BLaER1 (cell line): Measurements from ENCODE around the gene OR4N2.
"Not testable (repeated sequence)": the region's sequence is repeated elsewhere in the genome, so short reads cannot be mapped to it uniquely, and the experiment has no call there.

Experiments used
- H3K27ac ChIP-seq: shearing (Covaris generic); formaldehyde crosslinking; 2 replicates; pipeline ENCODE4 v1.8.1; 2022
- H3K27me3 ChIP-seq: shearing (Covaris generic); formaldehyde crosslinking; 2 replicates; pipeline ENCODE4 v1.8.1; 2022
- H3K36me3 ChIP-seq: shearing (Covaris generic); formaldehyde crosslinking; 2 replicates; pipeline ENCODE4 v1.8.1; 2022
- H3K4me1 ChIP-seq: shearing (Covaris generic); formaldehyde crosslinking; 2 replicates; pipeline ENCODE4 v1.8.1; 2022
- H3K4me2 ChIP-seq: shearing (Covaris generic); formaldehyde crosslinking; 2 replicates; pipeline ENCODE4 v1.8.1; 2022
- H3K4me3 ChIP-seq: shearing (Covaris generic); formaldehyde crosslinking; 2 replicates; pipeline ENCODE4 v1.8.1; 2022
- H3K9ac ChIP-seq: shearing (Covaris generic); formaldehyde crosslinking; 2 replicates; pipeline ENCODE4 v1.8.1; 2022
- H3K9me3 ChIP-seq: shearing (Covaris generic); formaldehyde crosslinking; 2 replicates; pipeline ENCODE4 v1.8.1; 2022
- H4K20me1 ChIP-seq: shearing (Covaris generic); formaldehyde crosslinking; 2 replicates; pipeline ENCODE4 v1.8.1; 2022
- Cebpa-rat ChIP-seq: shearing (Covaris generic); IDR thresholded peaks from 2 replicates; pipeline ENCODE4 v1.8.1; 2022

Gene OR4N2, protein sequence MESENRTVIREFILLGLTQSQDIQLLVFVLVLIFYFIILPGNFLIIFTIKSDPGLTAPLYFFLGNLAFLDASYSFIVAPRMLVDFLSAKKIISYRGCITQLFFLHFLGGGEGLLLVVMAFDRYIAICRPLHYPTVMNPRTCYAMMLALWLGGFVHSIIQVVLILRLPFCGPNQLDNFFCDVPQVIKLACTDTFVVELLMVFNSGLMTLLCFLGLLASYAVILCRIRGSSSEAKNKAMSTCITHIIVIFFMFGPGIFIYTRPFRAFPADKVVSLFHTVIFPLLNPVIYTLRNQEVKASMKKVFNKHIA

DNA sequence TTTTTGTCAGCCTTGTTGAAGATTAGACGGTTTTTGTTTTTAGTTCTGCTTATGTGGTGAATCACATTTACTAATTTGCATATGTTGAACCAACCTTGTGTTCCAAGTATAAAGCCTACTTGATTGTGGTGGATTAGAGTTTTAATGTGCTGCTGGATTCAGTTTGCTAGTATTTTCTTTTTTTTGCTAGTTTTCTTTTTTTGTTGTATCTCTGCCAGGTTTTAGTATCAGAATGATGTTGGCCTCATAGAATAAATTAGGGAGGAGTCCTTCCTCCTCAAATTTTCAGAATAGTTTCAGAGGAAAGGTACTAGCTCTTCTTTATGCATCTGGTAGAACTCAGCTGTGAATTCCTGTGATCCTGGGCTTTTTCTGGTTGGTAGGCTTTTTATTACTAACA lies at the start of gene OR4N2:
TSS of gene OR4N2 (plus strand) at position 301 of the 400 bp plus-strand sequence. CDS start 23,679 bp downstream, outside the sequence.
- not testable (repeated sequence) for H3K9me3 ChIP-seq, H3K4me2 ChIP-seq, H3K27me3 ChIP-seq, H3K9ac ChIP-seq, H4K20me1 ChIP-seq, H3K4me3 ChIP-seq, H3K4me1 ChIP-seq, H3K36me3 ChIP-seq, H3K27ac ChIP-seq

DNA sequence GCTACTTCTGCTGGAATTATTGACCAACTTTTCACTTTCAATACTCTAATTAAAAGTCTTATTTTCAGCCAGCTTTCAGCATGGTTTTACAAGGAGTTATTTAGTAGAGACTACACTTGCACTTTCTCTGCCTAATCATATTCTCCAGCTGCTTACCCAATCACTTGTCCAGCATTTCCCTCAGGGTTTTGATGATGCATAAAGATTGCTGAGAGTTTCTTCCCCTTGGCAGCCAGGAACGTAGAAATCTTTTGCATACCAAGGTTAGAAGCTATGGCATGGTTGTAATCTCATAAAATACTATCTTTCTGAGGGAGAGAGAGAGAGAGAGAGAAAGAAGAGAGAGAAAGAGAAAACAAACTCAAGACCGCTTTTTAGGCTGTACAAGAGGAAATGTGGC lies 49.4 kb upstream of the OR4N2 start:
- no peak overlapping the region for H3K4me2 ChIP-seq
- no peak overlapping the region for H3K9ac ChIP-seq
- no peaks in the 10 kb centered on the region for H3K36me3 ChIP-seq
- H3K27me3 ChIP-seq: no peaks in the 10 kb centered on the region
- H3K27ac ChIP-seq: no peak overlapping the region
- no peak overlapping the region for H3K4me3 ChIP-seq
- no peak for TF ChIP-seq Cebpa-rat
- H3K4me1 ChIP-seq: no peaks in the 10 kb centered on the region
- no peaks in the 10 kb centered on the region for H3K9me3 ChIP-seq
- no peaks in the 10 kb centered on the region for H4K20me1 ChIP-seq

DNA sequence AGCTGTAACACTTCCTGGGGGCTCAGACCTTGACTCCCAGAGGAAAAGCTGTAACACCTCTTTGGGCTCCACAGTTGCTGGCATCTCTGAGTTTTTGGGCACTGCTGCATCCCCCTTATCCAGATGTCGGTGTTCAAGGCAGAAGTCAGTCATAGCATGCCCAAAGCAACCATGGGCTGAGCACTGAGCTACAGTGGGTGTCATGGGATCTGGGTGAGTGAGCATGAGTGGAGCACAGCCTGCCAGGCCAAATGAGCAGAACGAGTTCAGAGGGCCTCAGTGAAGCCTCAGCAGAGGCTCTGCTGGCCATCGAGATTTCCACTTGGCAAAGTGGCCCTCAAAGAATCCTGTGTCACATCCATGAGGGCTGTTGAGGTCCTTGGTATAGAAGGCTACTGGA lies 32.1 kb upstream of the OR4N2 start:
- not testable (repeated sequence) for H3K27me3 ChIP-seq

DNA sequence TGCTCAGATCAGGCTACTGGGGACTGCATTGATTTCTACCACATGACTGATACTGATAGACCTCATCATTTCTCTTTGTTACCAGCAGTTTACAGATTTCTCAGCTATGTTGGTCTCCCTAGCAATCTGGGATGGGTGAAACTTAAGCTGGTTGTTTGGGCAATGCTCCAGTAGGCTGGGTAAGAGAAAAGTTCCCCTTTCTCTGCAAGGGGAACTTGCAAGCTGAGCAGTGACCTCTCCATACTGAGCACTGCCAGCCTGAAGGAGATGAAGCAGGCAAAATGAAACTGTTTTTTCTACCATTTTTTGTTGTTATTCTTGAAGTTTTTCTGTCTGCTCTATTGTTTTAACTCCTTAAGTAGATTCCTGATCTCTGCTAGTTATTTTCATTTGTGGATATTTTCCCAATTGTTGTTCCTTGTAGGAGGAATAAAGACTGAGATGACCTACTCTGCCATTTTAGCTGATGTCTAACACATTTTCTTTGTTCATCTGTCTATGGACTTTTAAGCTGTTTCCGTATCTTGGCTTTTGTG lies 31.6 kb upstream of the OR4N2 start:
- Histone ChIP-seq H3K4me1 (no peaks in the 10 kb centered on the region), H3K36me3 (no peaks in the 10 kb centered on the region), H3K27ac (no peak overlapping the region), H3K4me2 (no peak overlapping the region), H3K9me3 (peaks cover 18% of the 10 kb centered on the region), H3K9ac (no peak overlapping the region), H4K20me1 (no peaks in the 10 kb centered on the region), H3K4me3 (no peak overlapping the region), H3K27me3 (no peaks in the 10 kb centered on the region)
- TF ChIP-seq Cebpa-rat: no peak

More for the DNA sequence above, 32.1 kb upstream of the OR4N2 start:
- not testable (repeated sequence) for H3K36me3 ChIP-seq, H3K9ac ChIP-seq, H3K27ac ChIP-seq, H4K20me1 ChIP-seq, H3K4me2 ChIP-seq, H3K4me3 ChIP-seq, H3K4me1 ChIP-seq
- H3K9me3 ChIP-seq: peaks cover 18% of the 10 kb centered on the region

DNA sequence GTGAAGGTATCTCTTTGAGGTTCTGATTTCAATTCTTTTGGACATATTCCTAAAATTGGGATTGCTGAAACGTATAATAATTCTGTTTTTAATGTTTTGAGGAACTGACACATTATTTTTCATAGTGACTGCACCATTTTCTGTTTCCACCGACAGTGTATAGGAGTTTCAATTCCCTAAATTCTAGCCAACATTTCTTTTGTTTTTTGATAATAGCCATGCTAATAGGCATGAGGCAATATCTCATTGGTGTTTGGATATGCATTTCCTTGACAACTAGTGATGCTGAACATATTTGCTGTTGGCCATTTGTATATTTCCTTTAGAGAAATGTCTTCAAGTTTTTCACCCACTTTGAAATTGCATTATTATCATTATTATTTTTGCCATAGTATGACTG lies 31.1 kb upstream of the OR4N2 start:
- peaks cover 18% of the 10 kb centered on the region for H3K9me3 ChIP-seq
- H3K27me3 ChIP-seq, H4K20me1 ChIP-seq, H3K4me3 ChIP-seq, H3K27ac ChIP-seq, H3K9ac ChIP-seq, H3K4me2 ChIP-seq, H3K36me3 ChIP-seq, H3K4me1 ChIP-seq: not testable (repeated sequence)

DNA sequence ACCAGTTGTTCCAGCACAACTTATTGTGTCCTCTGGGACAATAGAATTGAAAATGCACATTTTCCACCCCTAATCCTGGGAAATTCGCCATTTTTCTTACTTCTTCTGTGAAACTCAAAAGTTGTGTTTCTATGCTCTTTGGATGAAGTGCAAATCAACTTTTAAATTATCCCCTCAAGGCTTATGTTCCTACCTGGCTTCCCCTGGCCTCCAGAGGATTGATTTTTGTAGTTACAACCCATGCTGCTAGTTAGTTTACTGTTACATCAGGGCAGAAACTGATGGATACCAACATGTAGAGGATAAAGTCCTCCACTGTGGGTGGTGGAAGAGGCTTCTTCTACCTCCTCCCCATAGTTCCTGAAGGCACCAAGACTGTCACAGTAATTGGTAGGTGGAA lies 30.4 kb upstream of the OR4N2 start, which contains the start of gene OR4M1:
TSS of gene OR4M1 (plus strand) at position 301 of the 400 bp plus-strand sequence. CDS start 6,819 bp downstream, outside the sequence.
- not testable (repeated sequence) for H3K9ac ChIP-seq, H3K36me3 ChIP-seq

DNA sequence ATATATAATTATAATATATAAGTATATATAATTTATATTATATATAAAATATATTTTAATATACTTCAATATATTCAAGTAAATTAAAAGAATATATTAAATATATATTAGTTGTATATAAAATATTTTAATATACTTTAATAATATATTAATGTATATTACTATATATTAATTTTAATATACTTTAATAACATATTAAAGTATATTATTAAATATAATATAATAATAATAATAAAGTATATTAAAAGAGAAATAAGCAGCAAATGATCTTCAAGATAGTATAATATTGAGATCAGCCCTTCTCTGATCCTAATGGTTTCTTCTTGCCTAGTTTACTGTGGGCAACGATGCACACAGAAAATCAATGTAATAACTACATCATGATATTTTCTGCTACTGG lies 28.0 kb upstream of the OR4N2 start:
- Histone ChIP-seq H3K4me1 (no peaks in the 10 kb centered on the region), H3K9ac (no peak overlapping the region), H4K20me1 (no peaks in the 10 kb centered on the region), H3K36me3 (no peaks in the 10 kb centered on the region), H3K4me3 (no peak overlapping the region), H3K27ac (no peak overlapping the region), H3K4me2 (no peak overlapping the region), H3K27me3 (no peaks in the 10 kb centered on the region), H3K9me3 (peaks cover 17% of the 10 kb centered on the region)
- no peak for TF ChIP-seq Cebpa-rat

More for the DNA sequence above, 30.4 kb upstream of the OR4N2 start, which contains the start of gene OR4M1:
- H4K20me1 ChIP-seq, H3K27ac ChIP-seq, H3K27me3 ChIP-seq, H3K4me3 ChIP-seq, H3K4me2 ChIP-seq, H3K4me1 ChIP-seq: not testable (repeated sequence)
- peaks cover 18% of the 10 kb centered on the region for H3K9me3 ChIP-seq

DNA sequence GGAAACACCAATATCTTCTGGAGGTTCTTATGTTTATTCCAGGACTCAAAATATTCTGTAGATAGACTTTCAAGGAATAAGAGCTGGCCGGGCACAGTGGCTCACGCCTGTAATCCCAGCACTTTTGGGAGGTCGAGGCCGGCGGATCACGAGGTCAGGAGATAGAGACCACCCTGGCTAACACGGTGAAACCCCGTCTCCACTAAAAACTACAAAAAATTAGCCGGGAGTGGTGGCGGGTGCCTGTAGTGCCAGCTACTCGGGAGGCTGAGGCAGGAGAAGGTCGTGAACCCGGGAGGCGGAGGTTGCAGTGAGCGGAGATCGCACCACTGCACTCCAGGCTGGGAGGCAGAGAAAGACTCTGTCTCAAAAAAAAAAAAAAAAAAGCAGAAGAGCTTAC lies 17.7 kb upstream of the OR4N2 start:
- H3K9me3 ChIP-seq, H3K27me3 ChIP-seq, H4K20me1 ChIP-seq, H3K27ac ChIP-seq, H3K4me1 ChIP-seq, H3K36me3 ChIP-seq, H3K4me2 ChIP-seq, H3K4me3 ChIP-seq, H3K9ac ChIP-seq: not testable (repeated sequence)

DNA sequence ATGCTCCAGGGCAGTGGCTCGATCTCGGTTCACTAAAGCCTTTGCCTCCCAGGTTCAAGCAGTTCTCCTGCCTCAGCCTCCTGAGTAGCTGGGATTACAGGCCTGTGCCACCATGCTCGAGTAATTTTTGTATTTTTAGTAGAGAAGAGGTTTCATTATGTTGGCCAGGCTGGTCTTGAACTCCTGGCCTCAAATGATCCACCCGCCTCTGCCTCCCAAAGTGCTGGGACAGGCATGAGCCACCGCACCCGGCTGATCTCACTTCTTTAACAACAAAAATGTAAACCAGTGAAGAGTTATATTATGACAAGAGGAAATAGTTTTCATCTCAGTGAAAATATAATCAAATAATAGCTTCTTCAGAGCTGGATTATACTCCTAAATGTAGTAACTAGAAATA lies 16.3 kb upstream of the OR4N2 start:
- H3K4me3 ChIP-seq, H4K20me1 ChIP-seq, H3K27me3 ChIP-seq, H3K36me3 ChIP-seq, H3K27ac ChIP-seq, H3K4me2 ChIP-seq, H3K9me3 ChIP-seq, H3K9ac ChIP-seq, H3K4me1 ChIP-seq: not testable (repeated sequence)

DNA sequence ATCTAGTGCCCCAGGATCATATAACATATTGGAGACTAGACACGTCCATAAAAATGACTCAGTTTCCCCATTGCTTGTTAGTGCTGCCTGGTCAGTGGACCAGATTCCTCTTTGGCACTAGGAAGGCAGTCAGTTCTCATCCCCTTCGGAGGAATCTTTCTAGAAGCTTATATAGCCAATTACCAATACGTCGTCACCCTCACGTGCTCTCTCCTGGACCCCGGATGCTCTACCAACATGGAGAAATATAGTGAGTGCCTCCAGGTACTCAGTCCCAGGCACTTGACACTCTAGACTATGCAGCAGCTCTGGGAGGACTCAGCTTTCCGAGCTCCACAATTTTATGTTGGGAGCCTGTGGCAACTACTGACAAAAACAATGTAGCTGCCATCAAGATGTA lies 15.4 kb upstream of the OR4N2 start:
- not testable (repeated sequence) for H3K9ac ChIP-seq, H3K36me3 ChIP-seq, H4K20me1 ChIP-seq, H3K4me2 ChIP-seq, H3K4me1 ChIP-seq, H3K27ac ChIP-seq, H3K27me3 ChIP-seq, H3K4me3 ChIP-seq, H3K9me3 ChIP-seq

DNA sequence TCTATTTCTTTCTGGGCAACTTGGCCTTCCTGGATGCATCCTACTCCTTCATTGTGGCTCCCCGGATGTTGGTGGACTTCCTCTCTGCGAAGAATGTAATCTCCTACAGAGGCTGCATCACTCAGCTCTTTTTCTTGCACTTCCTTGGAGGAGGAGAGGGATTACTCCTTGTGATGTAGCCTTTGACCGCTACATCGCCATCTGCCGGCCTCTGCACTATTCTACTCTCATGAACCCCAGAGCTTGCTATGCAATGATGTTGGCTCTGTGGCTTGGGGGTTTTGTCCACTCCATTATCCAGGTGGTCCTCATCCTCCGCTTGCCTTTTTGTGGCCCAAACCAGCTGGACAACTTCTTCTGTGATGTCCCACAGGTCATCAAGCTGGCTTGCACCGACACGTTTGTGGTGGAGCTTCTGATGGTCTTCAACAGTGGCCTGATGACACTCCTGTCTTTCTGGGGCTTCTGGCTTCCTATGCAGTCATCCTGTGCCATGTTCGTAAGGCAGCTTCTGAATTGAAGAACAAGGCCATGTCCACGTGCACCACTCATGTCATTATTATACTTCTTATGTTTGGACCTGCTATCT lies 7.0 kb upstream of the OR4N2 start:
- H3K36me3 ChIP-seq, H3K27me3 ChIP-seq, H4K20me1 ChIP-seq, H3K9ac ChIP-seq, H3K4me1 ChIP-seq, H3K9me3 ChIP-seq, H3K4me3 ChIP-seq, H3K4me2 ChIP-seq, H3K27ac ChIP-seq: not testable (repeated sequence)
